Measurements from ENCODE around the gene PI4KB. TPM values are rescaled to one million over a fixed set of nuclear protein-coding genes. Genes with fewer than 3 reads are reported as not detected.
A peak's percentile ranks its signal among the peaks of the same experiment; 100 is the strongest.

PI4KB gene
- total and polyA plus RNA-seq, 9 of the 15 experiments (the other 6 are each of a cell fraction or from before 2014, with no cell fraction given), result 3.1 to 65.4 (median 45.1) TPM

DNA sequence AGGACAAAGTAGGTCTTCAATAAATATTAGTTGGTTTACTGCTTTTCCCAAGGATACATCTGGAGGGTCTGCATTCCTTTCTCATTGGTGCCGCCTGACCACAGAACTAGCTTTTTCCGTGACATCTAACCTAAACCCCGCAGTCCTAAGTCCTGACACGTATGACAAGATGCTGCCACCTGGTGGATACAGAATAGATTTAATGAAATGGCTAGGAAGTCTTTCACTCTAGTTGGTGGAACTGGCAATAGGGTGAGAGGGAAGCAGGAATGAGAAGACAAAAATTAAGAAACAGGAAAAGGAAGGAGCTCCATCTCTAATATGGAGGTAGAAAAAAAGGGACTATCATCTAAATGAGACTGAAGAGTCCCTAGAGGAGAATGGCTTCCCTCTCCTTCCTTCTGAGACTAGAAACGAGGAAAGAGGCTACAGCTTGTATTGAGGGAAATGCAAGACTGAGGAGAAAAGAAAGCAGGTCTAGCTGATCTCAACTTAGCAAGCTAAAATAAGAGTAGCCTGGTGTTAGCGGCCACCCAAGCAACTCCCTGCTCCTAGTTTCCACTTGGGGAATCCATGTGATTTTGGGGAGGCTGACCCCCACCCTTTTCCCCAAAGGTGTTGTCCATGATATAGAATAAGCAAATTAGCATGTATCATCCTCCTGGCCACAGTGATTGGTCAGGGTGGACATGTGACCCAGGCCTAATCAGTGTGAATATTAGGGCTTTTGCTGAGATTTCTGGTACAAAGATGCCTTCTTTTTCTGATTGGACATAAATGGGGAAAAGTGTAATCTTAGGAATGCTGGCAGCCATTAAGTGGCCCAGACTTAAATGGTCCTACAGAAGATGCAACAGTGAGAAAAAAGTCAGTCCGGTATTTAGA, 13.9 kb upstream of the PI4KB start (continued):
- TF ChIP-seq RCOR1 (IDR thresholded peaks at IDR 0.05; ENCODE audit: borderline replicate concordance in 1 of 2, low read depth in 2 of 2, low read length in 2 of 2), result peak in 1 of 2 experiments; percentile 54; a peak in 2 of 4 replicates
- TF ChIP-seq SMAD4 (CRISPR knock-in tag; conservative IDR thresholded peaks at IDR 0.05), result no peak
- TF ChIP-seq, protein P1, sequence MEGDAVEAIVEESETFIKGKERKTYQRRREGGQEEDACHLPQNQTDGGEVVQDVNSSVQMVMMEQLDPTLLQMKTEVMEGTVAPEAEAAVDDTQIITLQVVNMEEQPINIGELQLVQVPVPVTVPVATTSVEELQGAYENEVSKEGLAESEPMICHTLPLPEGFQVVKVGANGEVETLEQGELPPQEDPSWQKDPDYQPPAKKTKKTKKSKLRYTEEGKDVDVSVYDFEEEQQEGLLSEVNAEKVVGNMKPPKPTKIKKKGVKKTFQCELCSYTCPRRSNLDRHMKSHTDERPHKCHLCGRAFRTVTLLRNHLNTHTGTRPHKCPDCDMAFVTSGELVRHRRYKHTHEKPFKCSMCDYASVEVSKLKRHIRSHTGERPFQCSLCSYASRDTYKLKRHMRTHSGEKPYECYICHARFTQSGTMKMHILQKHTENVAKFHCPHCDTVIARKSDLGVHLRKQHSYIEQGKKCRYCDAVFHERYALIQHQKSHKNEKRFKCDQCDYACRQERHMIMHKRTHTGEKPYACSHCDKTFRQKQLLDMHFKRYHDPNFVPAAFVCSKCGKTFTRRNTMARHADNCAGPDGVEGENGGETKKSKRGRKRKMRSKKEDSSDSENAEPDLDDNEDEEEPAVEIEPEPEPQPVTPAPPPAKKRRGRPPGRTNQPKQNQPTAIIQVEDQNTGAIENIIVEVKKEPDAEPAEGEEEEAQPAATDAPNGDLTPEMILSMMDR (IDR thresholded peaks at IDR 0.05 in 2 of 3, conservative IDR thresholded peaks at IDR 0.05 in 1 of 3; ENCODE audit: insufficient read depth in 2 of 3, low read depth in 1 of 3, low read length in 3 of 3), result peak; percentile 73 to 87 (median 75)
- peak in 1 of 2 experiments; percentile 59; a peak in 1 of 4 replicates for TF ChIP-seq MAZ (CRISPR knock-in tag; conservative IDR thresholded peaks at IDR 0.05 in 1 of 2, IDR thresholded peaks at IDR 0.05 in 1 of 2)
- TF ChIP-seq, protein P2, sequence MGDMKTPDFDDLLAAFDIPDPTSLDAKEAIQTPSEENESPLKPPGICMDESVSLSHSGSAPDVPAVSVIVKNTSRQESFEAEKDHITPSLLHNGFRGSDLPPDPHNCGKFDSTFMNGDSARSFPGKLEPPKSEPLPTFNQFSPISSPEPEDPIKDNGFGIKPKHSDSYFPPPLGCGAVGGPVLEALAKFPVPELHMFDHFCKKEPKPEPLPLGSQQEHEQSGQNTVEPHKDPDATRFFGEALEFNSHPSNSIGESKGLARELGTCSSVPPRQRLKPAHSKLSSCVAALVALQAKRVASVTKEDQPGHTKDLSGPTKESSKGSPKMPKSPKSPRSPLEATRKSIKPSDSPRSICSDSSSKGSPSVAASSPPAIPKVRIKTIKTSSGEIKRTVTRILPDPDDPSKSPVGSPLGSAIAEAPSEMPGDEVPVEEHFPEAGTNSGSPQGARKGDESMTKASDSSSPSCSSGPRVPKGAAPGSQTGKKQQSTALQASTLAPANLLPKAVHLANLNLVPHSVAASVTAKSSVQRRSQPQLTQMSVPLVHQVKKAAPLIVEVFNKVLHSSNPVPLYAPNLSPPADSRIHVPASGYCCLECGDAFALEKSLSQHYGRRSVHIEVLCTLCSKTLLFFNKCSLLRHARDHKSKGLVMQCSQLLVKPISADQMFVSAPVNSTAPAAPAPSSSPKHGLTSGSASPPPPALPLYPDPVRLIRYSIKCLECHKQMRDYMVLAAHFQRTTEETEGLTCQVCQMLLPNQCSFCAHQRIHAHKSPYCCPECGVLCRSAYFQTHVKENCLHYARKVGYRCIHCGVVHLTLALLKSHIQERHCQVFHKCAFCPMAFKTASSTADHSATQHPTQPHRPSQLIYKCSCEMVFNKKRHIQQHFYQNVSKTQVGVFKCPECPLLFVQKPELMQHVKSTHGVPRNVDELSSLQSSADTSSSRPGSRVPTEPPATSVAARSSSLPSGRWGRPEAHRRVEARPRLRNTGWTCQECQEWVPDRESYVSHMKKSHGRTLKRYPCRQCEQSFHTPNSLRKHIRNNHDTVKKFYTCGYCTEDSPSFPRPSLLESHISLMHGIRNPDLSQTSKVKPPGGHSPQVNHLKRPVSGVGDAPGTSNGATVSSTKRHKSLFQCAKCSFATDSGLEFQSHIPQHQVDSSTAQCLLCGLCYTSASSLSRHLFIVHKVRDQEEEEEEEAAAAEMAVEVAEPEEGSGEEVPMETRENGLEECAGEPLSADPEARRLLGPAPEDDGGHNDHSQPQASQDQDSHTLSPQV (IDR thresholded peaks at IDR 0.05), result 0 out of 2 replicates have a peak, but pooled peaks have one; percentile 37
- TF ChIP-seq RAD21 (CRISPR knock-in tag; conservative IDR thresholded peaks at IDR 0.05 in 1 of 2, IDR thresholded peaks at IDR 0.05 in 1 of 2), result peak; percentile 91 to 93
- TF ChIP-seq ZBTB26 (CRISPR knock-in tag; IDR thresholded peaks at IDR 0.05), result peak; percentile 53; the same call in 1 of the 2 replicates
- TF ChIP-seq CBFA2T2 (conservative IDR thresholded peaks at IDR 0.05), result peak; percentile 15; the same call in 1 of the 2 replicates
- no peak for TF ChIP-seq NR2C2 (CRISPR knock-in tag; IDR thresholded peaks at IDR 0.05)
- TF ChIP-seq NR2C2 (tag; IDR thresholded peaks at IDR 0.05), result peak; percentile 24; the same call in 1 of the 2 replicates
- TF ChIP-seq ATF1 (CRISPR knock-in tag; IDR thresholded peaks at IDR 0.05), result no peak
- peak; percentile 63 for TF ChIP-seq ATF1 (tag; IDR thresholded peaks at IDR 0.05)
